ENCODE results near the gene PREPL. TPM values are rescaled to one million over a fixed set of nuclear protein-coding genes. Genes with fewer than 3 reads are reported as not detected.

Gene PREPL
- total RNA-seq, 1 donor from 2014 or later: 60.0 TPM

- no peaks in the 10 kb centered on the region for H3K36me3 Mint-ChIP-seq (ENCODE audit: low read depth)
- H3K4me1 Mint-ChIP-seq (ENCODE audit: low read depth): peaks cover 39% of the 10 kb centered on the region
- H3K27ac Mint-ChIP-seq (ENCODE audit: unreplicated experiment): peak overlapping the region; percentile 83
- no peaks in the 10 kb centered on the region for H3K9me3 Mint-ChIP-seq (ENCODE audit: low read depth)
- DNase-seq (ENCODE audit: low spot score): no peak
- H3K27me3 Mint-ChIP-seq (ENCODE audit: low read depth): no peaks in the 10 kb centered on the region
- TF ChIP-seq CTCF (IDR thresholded peaks at IDR 0.05): peak; percentile 84
- H3K4me3 Mint-ChIP-seq (ENCODE audit: unreplicated experiment): peak overlapping the region; percentile 36
These were observed 69.7 kb downstream of the PREPL start for GRCh38 chr2:44291281-44292248.

GRCh38 chr2:44290261-44290660, 71.0 kb downstream of the PREPL start:
- no peak for DNase-seq (ENCODE audit: low spot score)
- Mint-ChIP-seq H3K27ac (ENCODE audit: unreplicated experiment) (peak overlapping the region; percentile 83), H3K36me3 (ENCODE audit: low read depth) (no peaks in the 10 kb centered on the region), H3K27me3 (ENCODE audit: low read depth) (no peaks in the 10 kb centered on the region), H3K4me3 (ENCODE audit: unreplicated experiment) (no peak overlapping the region), H3K4me1 (ENCODE audit: low read depth) (peaks cover 31% of the 10 kb centered on the region), H3K9me3 (ENCODE audit: low read depth) (no peaks in the 10 kb centered on the region)
- TF ChIP-seq CTCF (IDR thresholded peaks at IDR 0.05): no peak

- Mint-ChIP-seq H3K9me3 (ENCODE audit: low read depth) (no peaks in the 10 kb centered on the region), H3K4me1 (ENCODE audit: low read depth) (peaks cover 24% of the 10 kb centered on the region)
These were observed 74.2 kb downstream of the PREPL start for GRCh38 chr2:44286884-44287638.

GRCh38 chr2:44286119-44286883, 75.0 kb downstream of the PREPL start:
- Mint-ChIP-seq H3K36me3 (ENCODE audit: low read depth) (no peaks in the 10 kb centered on the region), H3K9me3 (ENCODE audit: low read depth) (no peaks in the 10 kb centered on the region)
- no peak for TF ChIP-seq CTCF (IDR thresholded peaks at IDR 0.05)

More at GRCh38 chr2:44286884-44287638, 74.2 kb downstream of the PREPL start:
- TF ChIP-seq CTCF (IDR thresholded peaks at IDR 0.05): no peak
- no peak for DNase-seq (ENCODE audit: low spot score)
- no peaks in the 10 kb centered on the region for H3K27me3 Mint-ChIP-seq (ENCODE audit: low read depth)
- H3K36me3 Mint-ChIP-seq (ENCODE audit: low read depth): no peaks in the 10 kb centered on the region
- no peak overlapping the region for H3K4me3 Mint-ChIP-seq (ENCODE audit: unreplicated experiment)
- H3K27ac Mint-ChIP-seq (ENCODE audit: unreplicated experiment): no peak overlapping the region

More at GRCh38 chr2:44286119-44286883, 75.0 kb downstream of the PREPL start:
- no peak overlapping the region for H3K27ac Mint-ChIP-seq (ENCODE audit: unreplicated experiment)
- no peaks in the 10 kb centered on the region for H3K27me3 Mint-ChIP-seq (ENCODE audit: low read depth)
- H3K4me1 Mint-ChIP-seq (ENCODE audit: low read depth): peaks cover 16% of the 10 kb centered on the region
- H3K4me3 Mint-ChIP-seq (ENCODE audit: unreplicated experiment): no peak overlapping the region
- DNase-seq (ENCODE audit: low spot score): no peak
